DOHH2 (cell line): ENCODE results near the gene TMEM253.

Experiments used
- CTCF ChIP-seq: fragments of 200-600 bp; sonication (generic); IDR thresholded peaks from one replicate; pipeline ENCODE4 v1.5.1; 2014; ENCODE audit warnings: antibody characterized with exemption, mild to moderate bottlenecking, low read depth, low read length; ENCODE audit not compliant: poor library complexity, severe bottlenecking
- EZH2phosphoT487 ChIP-seq: fragments of 200-600 bp; sonication (generic); IDR thresholded peaks from 2 replicates; pipeline ENCODE4 v1.6.1; 2017; ENCODE audit warnings: borderline replicate concordance, mild to moderate bottlenecking, antibody characterized with exemption, low read length, moderate library complexity, mixed read lengths

- no peak for TF ChIP-seq CTCF
- no peak for TF ChIP-seq EZH2phosphoT487
These were observed 6.8 kb upstream of the TMEM253 start for GRCh38 chr14:21093769-21094681.
